Fibroblast of lung (primary cell): ENCODE data around the gene GPR141. TPM values are rescaled to one million over a fixed set of nuclear protein-coding genes. Genes with fewer than 3 reads are reported as not detected.

Experiments used
- DNase-seq, 2 donors: peaks; one replicate each; pipeline versions ENCODE4 v3.0.0 to v3.0.0-alpha.2; 2010; ENCODE audit warnings: low read depth in 2 of 2
- H2AFZ ChIP-seq: 2 replicates; pipeline ENCODE4 v1.5.1; 2012; ENCODE audit warnings: low read length, control low read depth, inconsistent platforms
- H3K27ac ChIP-seq: 2 replicates; pipeline ENCODE4 v1.5.1; 2011; ENCODE audit warnings: low read length, control low read depth; ENCODE audit not compliant: insufficient read depth
- H3K27me3 ChIP-seq: 2 replicates; pipeline ENCODE4 v1.5.1; 2011; ENCODE audit warnings: mild to moderate bottlenecking, low read length; ENCODE audit not compliant: control insufficient read depth, insufficient read depth
- H3K36me3 ChIP-seq: 2 replicates; pipeline ENCODE4 v1.5.1; 2011; ENCODE audit warnings: low read length; ENCODE audit not compliant: control insufficient read depth, insufficient read depth
- H3K4me1 ChIP-seq: 2 replicates; pipeline ENCODE4 v1.5.1; 2011; ENCODE audit warnings: low read length; ENCODE audit not compliant: control insufficient read depth, insufficient read depth; ENCODE audit errors: extremely low read depth
- H3K4me2 ChIP-seq: 2 replicates; pipeline ENCODE4 v1.5.1; 2011; ENCODE audit warnings: low read length, control low read depth; ENCODE audit not compliant: insufficient read depth; ENCODE audit errors: extremely low read depth
- H3K4me3 ChIP-seq, 4 experiments: fragments of 200-600 bp in 1 of 4; sonication (generic) in 1 of 4; replicated peaks in 1 of 4; 2 replicates each; pipeline ENCODE4 v1.5.1; 2011 to 2016; ENCODE audit warnings: low read length in 4 of 4, low read depth in 3 of 4, mild to moderate bottlenecking in 3 of 4, control low read depth in 2 of 4, inconsistent platforms in 1 of 4, mixed read lengths in 1 of 4; ENCODE audit not compliant: insufficient read depth in 1 of 4; ENCODE audit errors: control extremely low read depth in 1 of 4
- H3K79me2 ChIP-seq: 2 replicates; pipeline ENCODE4 v1.5.1; 2012; ENCODE audit warnings: mild to moderate bottlenecking, low read length, inconsistent platforms; ENCODE audit not compliant: control insufficient read depth, insufficient read depth
- H3K9ac ChIP-seq: 2 replicates; pipeline ENCODE4 v1.5.1; 2011; ENCODE audit warnings: mild to moderate bottlenecking, low read length, control low read depth; ENCODE audit not compliant: insufficient read depth
- H3K9me3 ChIP-seq: 2 replicates; pipeline ENCODE4 v1.5.1; 2012; ENCODE audit warnings: low read depth, low read length; ENCODE audit not compliant: control insufficient read depth, insufficient read depth
- H4K20me1 ChIP-seq: 2 replicates; pipeline ENCODE4 v1.5.1; 2011; ENCODE audit warnings: low read length; ENCODE audit not compliant: control insufficient read depth, insufficient read depth; ENCODE audit errors: extremely low read depth
- CTCF ChIP-seq, 2 donors: IDR thresholded peaks in 1 of 2; conservative IDR thresholded peaks in 1 of 2; 1 replicate in 1 of 2; 2 replicates in 1 of 2; pipeline ENCODE4 v1.5.1; 2011 to 2012; ENCODE audit warnings: low read length in 2 of 2, control low read depth in 1 of 2, inconsistent platforms in 1 of 2, low read depth in 1 of 2, mild to moderate bottlenecking in 1 of 2
- EZH2 ChIP-seq: IDR thresholded peaks from 2 replicates; pipeline ENCODE4 v1.5.1; 2012; ENCODE audit warnings: low read length, control low read depth, mild to moderate bottlenecking; ENCODE audit errors: missing control alignments
- polyA plus RNA-seq, 2 donors: library from polyadenylated mRNA; depleted of rRNA in 1 of 2; stranded (reverse) in 1 of 2; unstranded in 1 of 2; fragments of >200 nt; gene quantifications; 2 replicates each; pipeline ENCODE4 v1.2.1, GENCODE V29; 2011 to 2012; ENCODE audit warnings: missing spikeins in 1 of 2
- total RNA-seq: library from RNA; depleted of rRNA; stranded (reverse); fragments of >200 nt; gene quantifications from 2 replicates; pipeline ENCODE4 v1.2.1, GENCODE V29; 2014

GPR141 gene
- total and polyA plus RNA-seq, 2 donors (not counting 1 experiment from before 2014, with no cell fraction given) = not detected

GRCh38 chr7:37705976-37706375 lies 22.4 kb downstream of the GPR141 start:
- Histone ChIP-seq H3K27ac (no peak overlapping the region), H3K4me1 (no peaks in the 10 kb centered on the region)

GRCh38 chr7:37706804-37707203 lies 23.2 kb downstream of the GPR141 start:
- H3K36me3 ChIP-seq = no peaks in the 10 kb centered on the region
- H3K4me1 ChIP-seq = no peaks in the 10 kb centered on the region
- no peaks in the 10 kb centered on the region for H3K27me3 ChIP-seq
- H3K9me3 ChIP-seq = no peaks in the 10 kb centered on the region
- no peak for DNase-seq
- H3K4me2 ChIP-seq = no peak overlapping the region
- H3K9ac ChIP-seq = no peak overlapping the region
- no peak overlapping the region for H3K27ac ChIP-seq
- H3K4me3 ChIP-seq = no peak overlapping the region
- no peak overlapping the region for H2AFZ ChIP-seq
- H4K20me1 ChIP-seq = no peaks in the 10 kb centered on the region
- H3K79me2 ChIP-seq = no peaks in the 10 kb centered on the region
- TF ChIP-seq EZH2 = no peak
- TF ChIP-seq CTCF (conservative IDR thresholded peaks at IDR 0.05 in 1 of 2, IDR thresholded peaks at IDR 0.05 in 1 of 2; ENCODE audit: low read depth in 1 of 2, low read length in 2 of 2) = no peak

More at GRCh38 chr7:37705976-37706375, 22.4 kb downstream of the GPR141 start:
- Histone ChIP-seq H2AFZ (no peak overlapping the region), H4K20me1 (no peaks in the 10 kb centered on the region), H3K9me3 (no peaks in the 10 kb centered on the region), H3K79me2 (no peaks in the 10 kb centered on the region), H3K4me2 (no peak overlapping the region), H3K9ac (no peak overlapping the region), H3K4me3 (no peak overlapping the region), H3K27me3 (no peaks in the 10 kb centered on the region), H3K36me3 (no peaks in the 10 kb centered on the region)
- TF ChIP-seq EZH2 = no peak
- TF ChIP-seq CTCF (conservative IDR thresholded peaks at IDR 0.05 in 1 of 2, IDR thresholded peaks at IDR 0.05 in 1 of 2; ENCODE audit: low read depth in 1 of 2, low read length in 2 of 2) = no peak
- no peak for DNase-seq

- H4K20me1 ChIP-seq = no peaks in the 10 kb centered on the region
- H3K4me1 ChIP-seq = no peaks in the 10 kb centered on the region
- TF ChIP-seq CTCF (conservative IDR thresholded peaks at IDR 0.05 in 1 of 2, IDR thresholded peaks at IDR 0.05 in 1 of 2; ENCODE audit: low read depth in 1 of 2, low read length in 2 of 2) (no peak), EZH2 (no peak)
- H3K4me2 ChIP-seq = no peak overlapping the region
- H3K9me3 ChIP-seq = no peaks in the 10 kb centered on the region
- H3K79me2 ChIP-seq = no peaks in the 10 kb centered on the region
- H3K27me3 ChIP-seq = no peaks in the 10 kb centered on the region
- H3K4me3 ChIP-seq = no peak overlapping the region
- no peak for DNase-seq
- no peaks in the 10 kb centered on the region for H3K36me3 ChIP-seq
- no peak overlapping the region for H3K9ac ChIP-seq
- H2AFZ ChIP-seq = no peak overlapping the region
- H3K27ac ChIP-seq = no peak overlapping the region
Observed at GRCh38 chr7:37707754-37708485, 24.4 kb downstream of the GPR141 start.
